AML-193 (cell line): Measurements from ENCODE around the gene PTPA.
A peak's percentile ranks its signal among the peaks of the same experiment; 100 is the strongest.

ENCODE experiments used
- DNase-seq, 2 experiments: peaks; one replicate each; lab custom pipeline; 2025; lab: John Stamatoyannopoulos, UW

The PTPA gene

DNA sequence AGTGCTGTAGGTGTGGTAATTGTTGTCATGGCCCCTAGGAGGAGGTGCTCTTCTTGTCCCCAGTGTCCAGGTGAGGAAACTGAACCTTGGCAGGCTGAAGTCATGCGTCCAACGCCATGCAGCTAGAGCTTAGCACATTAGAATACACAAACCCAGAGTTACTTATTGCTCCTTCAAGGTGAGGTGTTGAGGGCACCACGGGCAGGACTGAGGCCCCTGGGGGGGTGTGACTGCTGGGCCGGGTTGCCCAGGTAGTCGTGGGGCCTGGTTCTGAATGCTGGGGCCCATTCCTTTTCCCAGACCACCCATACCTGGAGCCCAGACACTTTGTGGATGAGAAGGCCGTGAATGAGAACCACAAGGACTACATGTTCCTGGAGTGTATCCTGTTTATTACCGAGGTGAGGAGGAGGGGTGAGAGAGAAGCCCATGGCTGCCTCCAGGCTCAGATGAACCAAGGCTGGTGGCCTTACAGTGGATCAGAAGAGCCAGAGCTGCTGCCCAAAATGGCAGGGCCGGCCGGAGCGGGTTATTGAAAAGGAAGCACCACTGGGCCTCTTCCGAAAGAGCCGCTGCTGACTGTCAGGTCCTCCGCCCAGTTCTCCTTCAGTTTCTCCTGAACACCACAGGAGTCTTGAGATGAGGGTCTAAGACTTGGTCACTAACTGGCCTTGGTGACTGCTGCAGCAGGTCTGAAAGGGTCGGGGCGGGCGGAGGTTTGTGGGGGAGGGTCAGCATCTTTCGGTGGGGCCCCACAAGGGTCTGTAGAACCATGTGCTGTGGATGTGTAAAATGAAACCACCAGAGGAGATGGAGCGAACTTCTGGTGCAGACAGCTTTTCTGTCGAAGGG, 26.3 kb downstream of the PTPA start:
- no peak for DNase-seq

DNA sequence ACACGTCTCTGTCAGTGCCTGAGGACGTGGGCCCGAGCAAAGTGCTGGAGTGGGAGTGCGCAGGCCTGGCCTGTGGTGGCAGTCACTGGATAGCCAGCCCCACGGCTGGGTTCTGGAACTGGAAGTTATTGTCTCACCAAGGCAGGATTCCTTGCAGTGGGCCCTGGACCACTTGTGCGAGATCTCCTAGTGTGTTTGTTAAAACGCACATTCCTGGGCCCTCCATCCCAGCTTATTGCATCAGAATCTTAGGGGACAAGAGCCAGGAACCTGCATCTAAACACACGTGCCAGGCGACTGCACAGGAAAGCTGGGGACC, 26.9 kb downstream of the PTPA start:
- DNase-seq, result no peak

DNA sequence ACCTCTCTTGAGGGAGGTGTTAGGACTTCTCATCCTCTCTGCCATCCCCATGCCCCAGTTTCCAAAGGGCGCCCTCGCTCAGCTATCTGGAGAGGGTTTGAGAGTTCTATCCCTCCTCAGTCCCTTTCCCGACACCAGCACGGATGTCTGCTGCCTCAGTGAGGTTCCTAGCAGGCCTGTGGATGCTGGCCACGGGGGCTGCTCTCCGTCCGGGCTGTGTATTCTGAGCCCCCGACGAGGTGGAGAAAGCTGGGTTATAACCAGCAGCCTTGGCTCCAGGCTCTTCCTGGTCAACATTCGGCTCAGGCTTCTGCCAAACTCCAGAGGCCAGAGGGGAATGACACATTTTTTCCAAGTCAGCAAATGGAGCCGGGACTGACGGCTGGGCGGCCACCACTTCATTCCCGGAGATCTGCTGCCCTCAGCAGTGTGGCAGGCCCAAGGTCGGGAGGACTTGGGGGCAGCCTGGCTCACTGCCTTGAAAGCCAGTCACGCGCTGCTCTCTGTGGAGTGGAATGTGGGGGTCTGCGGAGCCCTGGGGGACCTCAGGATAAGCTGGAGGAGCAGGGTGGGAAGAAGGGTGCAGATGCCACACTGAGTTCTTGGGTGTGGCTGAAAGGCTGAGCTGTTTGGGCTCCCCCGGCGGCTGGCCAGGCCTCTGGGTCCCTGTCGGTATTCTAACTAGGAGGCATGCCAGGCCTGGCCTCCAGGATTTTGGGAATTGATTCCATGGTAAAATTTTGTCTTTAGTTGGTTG, 27.4 kb downstream of the PTPA start:
- no peak for DNase-seq

DNA sequence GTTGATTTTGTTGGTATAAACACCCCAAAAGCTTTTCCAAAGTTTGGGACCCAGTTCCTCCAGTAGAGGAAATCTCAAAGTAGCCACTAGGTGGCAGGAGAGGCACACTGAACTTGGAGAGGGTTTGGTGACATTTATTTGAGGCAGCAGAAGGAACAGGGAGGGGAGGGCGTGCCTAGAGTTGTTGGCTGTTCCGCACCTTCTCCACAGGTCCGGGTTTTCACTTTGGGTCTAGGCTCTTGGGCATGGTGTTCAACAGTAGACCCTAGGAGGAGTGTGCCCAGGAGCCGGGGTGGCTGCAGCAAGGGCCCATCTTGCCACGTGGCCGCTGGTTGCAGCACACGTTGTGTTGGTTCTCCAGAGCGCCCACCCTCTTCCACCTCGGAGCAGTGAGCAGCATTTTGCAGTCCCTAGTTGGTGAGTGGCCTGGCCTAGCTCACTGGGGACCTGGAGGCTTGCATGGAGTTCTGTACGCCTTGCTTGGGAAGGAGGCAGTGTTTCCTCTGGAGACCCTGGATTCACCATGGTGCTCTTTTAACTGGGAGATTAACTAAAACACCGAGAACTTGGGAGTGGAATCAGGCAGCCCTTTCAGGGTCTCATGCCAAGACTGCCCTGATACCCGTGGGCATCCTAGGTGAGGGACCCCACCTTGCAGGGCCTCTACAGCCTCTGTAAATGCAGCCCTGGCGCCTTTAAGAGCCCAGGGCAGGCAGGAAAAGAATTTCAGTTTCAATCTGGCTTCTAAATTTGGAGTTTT, 28.2 kb downstream of the PTPA start:
- peak; percentile 70 to 75 for DNase-seq

DNA sequence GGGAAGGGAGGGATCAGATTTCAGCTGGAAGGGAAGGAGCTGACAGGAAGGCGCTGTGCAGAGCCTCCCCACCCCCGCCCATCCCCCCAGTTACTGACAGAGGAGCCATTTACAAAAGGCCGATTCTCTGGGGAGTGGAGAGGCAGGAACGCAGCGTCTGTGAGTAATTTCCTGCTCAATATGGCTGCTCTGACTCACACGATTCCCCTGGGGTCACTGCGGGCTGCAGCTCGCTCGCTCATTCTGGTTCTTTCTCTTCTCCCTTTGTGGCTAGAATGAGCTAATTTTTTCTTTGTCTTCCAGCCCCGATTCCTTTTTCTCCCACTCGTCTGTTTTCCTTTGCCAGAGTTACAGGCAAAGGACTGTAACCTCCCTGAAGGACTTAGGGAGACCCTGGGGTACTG, 28.8 kb downstream of the PTPA start:
- DNase-seq, result peak; percentile 78 to 79

DNA sequence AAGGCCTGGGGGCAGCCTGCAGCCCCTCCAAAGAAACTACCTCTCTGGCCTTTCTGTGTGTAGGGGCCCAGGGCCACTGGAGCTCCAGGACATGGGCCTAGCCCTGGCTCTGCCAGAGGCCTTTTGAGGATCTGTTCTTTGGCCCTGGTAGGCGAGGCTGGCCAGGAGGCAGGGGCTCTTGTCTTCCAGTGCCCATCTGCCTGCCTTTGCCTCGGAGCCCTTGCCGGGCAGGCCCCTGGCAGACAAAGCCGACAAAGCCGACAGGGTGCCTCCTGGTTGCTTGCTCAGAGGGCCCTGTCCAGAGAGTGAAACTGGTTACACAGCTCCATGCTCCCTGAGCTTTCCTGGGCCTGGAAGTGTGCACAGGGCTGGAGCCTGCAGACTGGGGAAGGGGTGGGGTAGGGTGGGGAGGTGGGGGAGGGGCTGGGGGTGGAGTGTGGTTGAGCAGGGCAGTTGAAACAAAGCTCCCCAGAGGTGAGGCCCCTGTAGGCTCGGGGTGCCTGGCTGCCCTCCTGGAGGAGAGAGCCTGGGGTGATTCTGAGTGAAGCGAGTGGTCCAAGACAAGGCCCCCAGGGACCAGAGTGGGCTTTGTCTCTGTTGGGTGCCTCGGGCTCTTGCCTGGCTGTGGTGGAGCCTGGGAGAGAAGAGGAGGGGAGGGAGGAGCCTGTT, 29.3 kb downstream of the PTPA start:
- no peak for DNase-seq

DNA sequence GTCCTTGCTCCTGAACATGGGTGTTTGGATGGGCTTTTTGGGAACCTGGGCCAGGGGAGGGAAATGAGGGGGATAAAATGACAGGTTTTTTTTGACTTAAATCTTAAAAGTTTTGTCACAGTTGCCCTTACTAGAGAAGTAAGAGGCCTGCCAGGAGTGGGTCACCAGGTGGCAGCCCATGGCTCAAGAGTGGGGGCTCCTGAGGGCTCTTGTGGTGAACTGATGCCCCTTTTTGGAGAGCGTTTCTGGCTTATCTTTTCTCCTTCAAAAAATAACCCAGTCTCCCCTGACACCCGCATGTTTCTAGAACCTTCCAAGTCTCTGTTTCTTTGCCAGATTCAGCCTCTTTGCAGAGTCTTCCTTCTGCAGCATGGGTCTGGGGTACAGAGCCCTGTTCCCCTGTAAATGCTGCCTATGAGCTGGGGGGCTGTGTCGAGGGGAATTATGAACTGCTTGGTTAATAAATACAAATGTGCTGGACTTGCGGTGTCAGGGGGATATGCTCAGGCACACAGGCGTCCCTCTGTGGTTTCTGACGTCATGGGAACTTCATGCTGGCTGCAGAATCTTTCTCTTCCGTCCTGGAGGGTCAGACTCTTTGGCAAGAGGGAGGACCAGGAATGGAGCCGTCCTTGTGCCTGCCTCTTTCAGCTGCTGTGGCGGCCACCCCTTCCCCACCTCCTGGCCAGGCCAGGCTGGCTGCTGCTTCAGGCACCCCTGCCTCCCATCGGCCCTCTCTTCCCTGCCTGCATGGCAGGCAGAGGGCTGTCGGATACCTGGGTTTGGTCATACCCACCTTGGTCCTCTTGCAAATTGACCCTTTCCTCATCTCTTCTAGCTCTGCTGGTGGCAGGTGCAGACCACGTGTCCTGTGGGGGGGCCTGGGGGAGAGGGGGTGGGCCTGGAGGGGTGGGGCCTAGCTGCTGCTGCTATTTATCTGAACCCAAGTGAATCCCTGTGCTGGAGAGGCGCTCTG, 30.1 kb downstream of the PTPA start:
- no peak for DNase-seq

DNA sequence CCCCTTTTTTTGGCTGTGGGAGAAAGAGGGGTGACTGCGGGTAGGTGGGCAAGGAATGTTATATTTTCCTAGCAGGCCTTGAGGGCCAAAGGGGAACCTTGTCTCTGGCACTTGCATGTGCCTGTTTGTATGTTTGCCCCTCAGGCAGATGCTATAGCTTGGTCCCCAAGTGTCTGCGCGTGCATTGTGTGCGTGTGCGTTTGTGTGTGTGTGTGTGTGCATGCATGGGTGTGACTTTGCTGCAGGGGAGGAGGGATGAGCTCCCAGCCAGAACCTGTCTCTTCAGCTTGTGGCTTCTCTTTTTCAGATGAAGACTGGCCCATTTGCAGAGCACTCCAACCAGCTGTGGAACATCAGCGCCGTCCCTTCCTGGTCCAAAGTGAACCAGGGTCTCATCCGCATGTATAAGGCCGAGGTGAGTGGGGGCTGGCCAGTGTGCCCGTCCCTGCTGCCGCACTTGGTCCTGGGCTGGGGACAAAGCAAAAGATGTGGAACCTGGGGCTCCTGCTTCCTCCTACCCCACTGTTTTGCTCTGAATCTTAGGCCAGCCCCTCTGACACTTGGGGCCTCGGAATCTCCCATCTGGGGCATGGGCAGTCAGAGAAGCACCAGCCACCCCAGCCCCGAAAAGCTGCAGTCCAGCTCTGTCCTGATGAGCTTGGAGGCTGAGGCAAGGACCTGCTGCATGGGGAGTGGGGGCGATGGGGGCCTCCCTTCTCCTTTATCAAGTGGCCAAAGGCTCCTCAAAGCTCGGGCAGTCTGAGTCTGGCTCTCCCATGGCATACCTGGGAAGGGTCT, 31.1 kb downstream of the PTPA start:
- no peak for DNase-seq

DNA sequence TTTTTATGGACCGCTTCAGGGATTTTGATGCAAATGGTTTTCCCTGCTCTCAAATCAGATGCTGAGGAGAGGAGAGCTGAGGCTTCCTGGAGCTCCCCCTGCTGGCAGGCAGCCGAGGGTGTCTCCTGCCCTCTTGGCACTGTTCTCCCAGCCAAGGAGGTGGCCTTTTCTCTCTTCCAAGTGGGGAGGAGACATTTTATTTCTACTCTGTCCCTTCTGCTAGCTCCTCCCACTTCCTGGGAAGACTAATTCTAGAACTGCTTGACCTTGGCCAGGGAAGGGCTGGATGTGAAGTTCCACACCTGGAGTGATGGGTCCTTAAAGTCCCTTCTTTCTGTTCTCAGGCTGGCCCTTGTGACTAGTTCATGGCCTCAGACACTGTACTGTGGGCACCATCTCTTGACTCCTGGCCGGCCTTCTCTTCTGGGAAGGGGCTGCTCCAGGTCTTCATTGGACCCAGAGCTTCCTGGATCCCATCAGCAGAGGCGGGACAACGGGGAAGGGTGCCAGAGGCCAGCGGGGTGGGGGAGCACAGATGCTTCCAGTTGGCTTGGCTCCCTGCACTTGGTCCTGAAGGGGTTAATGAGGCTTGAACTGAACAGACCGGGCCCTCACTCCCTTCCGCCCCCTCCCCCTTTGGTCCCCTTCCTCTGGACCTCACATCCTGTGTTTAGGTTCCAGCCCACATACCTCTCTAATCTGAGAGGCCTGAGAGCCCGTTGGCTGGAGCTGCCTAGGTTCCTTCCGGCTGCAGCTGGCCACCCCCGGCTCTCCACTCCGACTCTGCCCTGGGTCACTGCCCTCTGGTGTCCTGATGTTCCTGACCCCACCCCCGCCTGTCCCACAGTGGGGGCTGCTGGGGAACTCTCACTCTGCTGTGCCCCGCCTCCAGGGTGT, 32.1 kb downstream of the PTPA start:
- DNase-seq, result peak; percentile 40 to 57

DNA sequence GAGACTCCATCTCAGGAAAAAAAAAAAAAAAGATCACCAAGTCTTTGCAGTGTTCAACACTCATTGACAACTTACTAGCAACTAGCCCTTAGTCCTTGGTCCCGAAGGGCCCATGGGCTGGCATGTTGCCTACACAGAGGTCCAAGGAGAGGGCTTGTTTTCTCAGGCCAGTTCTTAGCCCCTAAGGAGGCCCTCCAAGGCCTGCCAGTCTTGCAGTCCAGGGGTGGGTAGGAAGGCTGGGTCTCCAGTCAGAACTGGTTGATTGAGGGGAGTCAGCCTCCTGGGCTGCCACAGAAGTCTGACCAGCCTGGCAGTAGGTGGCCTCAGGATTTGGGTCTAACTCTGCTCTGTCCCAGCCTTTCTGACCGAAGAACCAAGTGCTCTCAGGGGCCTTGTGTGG, 34.1 kb downstream of the PTPA start:
- no peak for DNase-seq

DNA sequence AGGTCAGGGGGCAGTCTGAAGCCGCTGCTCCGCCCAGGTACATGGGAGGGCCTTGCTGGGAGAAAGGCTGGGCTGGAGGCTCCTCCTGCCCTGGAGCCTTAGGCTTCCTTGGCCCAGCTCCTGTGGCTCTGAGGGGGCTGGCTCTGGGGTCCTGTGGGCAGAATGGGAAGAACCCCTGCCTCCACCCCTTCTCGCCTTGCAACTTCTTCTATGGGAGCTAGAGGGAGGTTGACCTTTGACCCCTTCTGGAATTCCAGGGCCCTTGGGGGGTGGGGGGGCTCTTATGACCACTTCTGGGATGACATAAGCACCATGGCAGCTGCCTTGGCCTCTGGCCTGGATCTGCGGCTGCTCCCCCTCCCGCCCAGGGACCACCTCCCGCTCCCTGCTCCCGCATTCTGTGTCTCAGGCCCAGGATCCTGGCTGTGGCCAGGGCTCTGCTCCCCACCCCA, 34.7 kb downstream of the PTPA start:
- DNase-seq, result no peak

DNA sequence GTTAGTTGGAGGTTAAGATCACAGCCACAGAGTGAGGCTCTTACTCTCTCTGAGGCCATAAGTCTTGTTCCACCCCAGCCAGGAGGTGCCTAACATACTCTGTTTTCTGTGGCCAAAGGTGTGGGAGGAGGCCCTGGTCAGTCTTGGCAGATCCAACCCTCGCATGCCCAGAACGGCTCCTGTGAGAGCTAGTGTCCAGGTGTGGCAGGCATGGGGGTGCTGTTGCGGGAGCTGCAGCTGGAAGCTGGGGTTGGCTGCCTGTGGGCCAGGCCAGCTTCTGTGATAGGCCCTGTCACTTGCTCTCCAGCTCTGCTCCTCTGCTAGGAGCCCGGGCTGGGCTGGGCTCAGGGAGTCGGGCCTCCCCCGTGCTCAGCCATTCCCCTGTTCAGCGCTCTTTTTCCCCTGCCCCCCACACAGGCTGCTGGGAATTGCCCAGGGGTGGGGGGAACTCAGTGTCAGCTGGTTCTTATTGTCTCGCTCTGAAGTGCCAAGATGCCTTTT, 35.3 kb downstream of the PTPA start:
- no peak for DNase-seq

DNA sequence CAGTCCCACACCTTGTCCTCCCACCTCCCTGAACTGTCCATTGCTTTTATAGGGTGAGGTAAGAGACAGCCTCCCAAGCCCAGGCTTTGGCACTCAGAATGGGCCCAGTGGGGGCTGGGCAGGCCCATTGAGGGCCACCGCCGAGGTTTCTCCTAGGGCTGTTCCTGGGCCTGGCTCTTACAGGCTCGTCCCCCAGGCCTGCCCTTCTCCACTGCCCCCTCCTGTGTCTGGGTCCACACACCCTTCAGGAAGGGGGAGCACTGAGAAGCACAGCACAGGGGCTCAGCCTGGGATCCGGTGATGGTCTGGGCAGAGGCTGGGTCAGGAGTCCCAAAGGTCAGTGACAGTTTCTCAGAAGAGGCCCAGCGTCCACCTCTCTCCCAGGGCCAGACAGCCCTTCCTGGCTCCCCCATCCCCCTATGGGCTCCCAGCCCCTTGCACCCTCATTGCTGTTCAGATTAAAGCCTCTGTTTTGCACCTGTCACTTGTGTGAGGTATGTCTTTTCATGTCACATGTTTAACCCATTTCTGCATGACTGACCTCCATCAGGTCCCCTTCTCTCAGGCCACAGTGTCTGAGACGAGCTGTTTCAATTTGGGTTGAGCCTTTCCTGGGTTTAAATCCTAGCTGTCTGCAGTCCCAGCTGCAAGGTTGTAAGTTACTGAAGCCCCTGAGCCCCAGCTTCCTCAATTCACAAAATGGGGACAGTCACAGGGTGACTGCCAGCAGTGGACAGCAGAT, 37.4 kb downstream of the PTPA start:
- DNase-seq, result no peak

DNA sequence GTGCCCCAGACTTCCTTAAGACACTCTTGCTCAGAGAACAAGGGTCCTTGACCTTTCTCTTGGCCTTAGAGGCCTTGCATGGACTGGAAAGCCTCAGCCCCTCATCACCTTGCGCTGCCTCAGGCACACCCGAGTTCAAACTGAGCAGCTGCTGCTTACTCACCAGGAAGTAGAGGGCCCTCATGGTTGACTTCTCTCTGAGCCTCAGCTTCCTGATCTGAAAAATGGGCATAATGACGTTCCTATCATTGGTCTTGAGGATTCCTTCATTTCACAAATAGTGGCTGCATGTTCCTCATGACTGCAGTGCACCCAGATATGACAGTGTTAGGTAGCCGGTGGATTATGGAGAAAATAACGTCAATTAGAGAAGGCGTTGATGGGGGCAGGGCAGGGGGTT, 38.2 kb downstream of the PTPA start:
- DNase-seq, result no peak

DNA sequence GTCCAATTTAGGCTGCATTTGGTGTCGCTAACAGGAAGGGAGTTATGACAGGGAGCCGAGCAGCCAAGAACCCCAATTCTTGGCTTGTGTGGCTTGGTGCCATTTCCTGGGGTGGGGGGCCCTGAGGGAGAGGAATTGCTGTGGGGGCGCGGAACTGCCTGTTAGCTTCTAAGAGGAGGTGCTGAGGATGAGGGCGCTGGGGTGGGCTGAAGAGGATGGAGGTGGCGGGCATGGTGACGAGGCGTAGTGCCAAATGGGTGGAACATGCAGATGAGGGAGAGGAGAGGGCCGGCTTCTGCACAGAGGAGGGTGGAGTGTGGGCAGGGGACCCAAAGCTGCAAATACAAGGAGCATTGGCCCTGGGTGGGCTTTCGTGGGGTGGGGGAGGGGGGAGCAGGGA, 38.9 kb downstream of the PTPA start:
- DNase-seq, result no peak

DNA sequence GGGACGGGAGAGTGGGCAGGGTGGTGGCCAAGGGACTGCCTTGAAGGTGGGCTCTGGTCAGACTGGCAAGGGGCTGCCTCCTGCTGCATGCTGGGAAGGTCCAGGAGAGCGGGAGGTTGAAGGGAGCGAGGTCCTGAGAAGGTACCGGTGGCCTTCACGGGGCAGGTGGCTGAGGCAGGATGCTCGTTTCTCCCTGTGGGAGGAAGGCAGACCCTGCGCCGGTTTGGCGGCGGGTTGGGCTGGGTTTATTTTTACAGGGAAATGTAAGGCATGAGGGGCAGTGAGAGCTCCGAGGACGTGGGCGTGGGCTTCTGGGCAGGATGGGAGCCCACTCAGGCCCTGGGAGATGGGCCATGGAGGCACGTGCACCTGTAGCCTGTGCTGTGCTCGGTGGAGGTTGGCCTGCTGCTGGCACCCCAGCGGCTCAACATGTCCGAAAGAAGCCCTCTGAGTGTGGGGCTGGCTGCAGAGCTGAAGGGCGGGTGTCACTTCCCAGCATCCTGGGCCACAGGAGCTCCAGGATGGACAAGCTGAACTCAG, 39.5 kb downstream of the PTPA start:
- DNase-seq, result no peak

DNA sequence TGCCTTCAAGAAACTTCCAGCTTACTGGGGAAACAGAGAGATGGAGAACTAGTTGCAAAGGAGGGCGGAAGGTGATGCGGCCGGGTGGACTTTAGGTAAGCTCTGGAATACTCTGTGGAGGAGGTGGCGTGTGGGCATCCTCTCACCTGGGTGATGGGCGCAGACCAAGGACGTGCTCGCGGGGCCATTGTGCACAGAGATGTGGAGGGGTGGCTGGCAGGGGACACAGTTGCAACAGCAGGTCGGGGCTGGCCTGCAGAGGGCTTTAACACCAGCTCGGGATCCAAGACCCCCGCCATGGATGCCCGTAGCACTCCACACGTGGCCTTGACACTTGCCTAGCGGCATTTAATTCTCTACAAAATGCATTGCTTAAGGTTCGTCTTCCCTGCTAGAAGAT, 40.3 kb downstream of the PTPA start:
- no peak for DNase-seq
